A673 (cell line): ENCODE data around the gene MRNIP. TPM values are rescaled to one million over a fixed set of nuclear protein-coding genes. Genes with fewer than 3 reads are reported as not detected.
A peak's percentile ranks its signal among the peaks of the same experiment; 100 is the strongest.

Experiments
- BruUV-seq: library from RNA; stranded (reverse); fragments of 400-500 nt; replicated peaks from 2 replicates; lab custom pipeline; 2021; lab: Mats Ljungman, UMichigan
- CTCF ChIA-PET: fragments of 300-600 bp; sonication (Branson Sonifier 250); formaldehyde crosslinking; loops from one replicate; lab custom pipeline; 2022; ENCODE audit warnings: antibody characterized with exemption; lab: Charles Lee
- POLR2A ChIA-PET: fragments of 300-600 bp; sonication (Branson Sonifier 250); formaldehyde crosslinking; loops from one replicate; lab custom pipeline; 2022; ENCODE audit warnings: antibody characterized with exemption; ENCODE audit not compliant: low non-redundant PET; lab: Charles Lee
- DNase-seq: peaks from one replicate; pipeline ENCODE4 v3.0.0-alpha.2; 2015; ENCODE audit warnings: low spot score
- H3K27ac ChIP-seq: fragments of 200-600 bp; sonication (generic); 2 replicates; pipeline ENCODE4 v1.5.1; 2016; ENCODE audit warnings: mixed run types, low read depth, mild to moderate bottlenecking, mixed read lengths, antibody characterized with exemption, low read length; ENCODE audit not compliant: poor library complexity, severe bottlenecking
- H3K27me3 ChIP-seq: fragments of 200-600 bp; sonication (generic); replicated peaks from 2 replicates; pipeline ENCODE4 v1.6.1; 2017; ENCODE audit warnings: mixed run types, low read depth, mild to moderate bottlenecking, mixed read lengths, antibody characterized with exemption, low read length; ENCODE audit not compliant: insufficient read depth, poor library complexity
- H3K36me3 ChIP-seq: fragments of 200-600 bp; sonication (generic); 2 replicates; pipeline ENCODE4 v1.6.1; 2016; ENCODE audit warnings: mixed run types, mild to moderate bottlenecking, mixed read lengths, antibody characterized with exemption, low read length; ENCODE audit not compliant: insufficient read depth, poor library complexity, severe bottlenecking
- H3K4me1 ChIP-seq: fragments of 200-600 bp; sonication (generic); 2 replicates; pipeline ENCODE4 v1.6.1; 2017; ENCODE audit warnings: mixed run types, mild to moderate bottlenecking, mixed read lengths, antibody characterized with exemption, low read length; ENCODE audit not compliant: insufficient read depth, poor library complexity, severe bottlenecking
- H3K4me3 ChIP-seq: fragments of 200-600 bp; sonication (generic); 2 replicates; pipeline ENCODE4 v1.5.1; 2016; ENCODE audit warnings: low read depth, mixed run types, mild to moderate bottlenecking, mixed read lengths, low read length; ENCODE audit not compliant: poor library complexity, severe bottlenecking
- H3K9me3 ChIP-seq: fragments of 200-600 bp; sonication (generic); 2 replicates; pipeline ENCODE4 v1.6.1; 2016; ENCODE audit warnings: mixed run types, low read depth, mild to moderate bottlenecking, mixed read lengths, antibody characterized with exemption, low read length; ENCODE audit not compliant: poor library complexity, severe bottlenecking
- EZH2 ChIP-seq: fragments of 200-600 bp; sonication (generic); IDR thresholded peaks from 2 replicates; pipeline ENCODE4 v1.6.1; 2017; ENCODE audit warnings: borderline replicate concordance, low read depth, mild to moderate bottlenecking, mixed read lengths, antibody characterized with exemption, low read length; ENCODE audit not compliant: poor library complexity, severe bottlenecking
- intact Hi-C: fragments of 100-400 bp; cut with micrococcal nuclease; formaldehyde crosslinking; loops from one replicate; pipeline ENCODE4 v1.10.0; 2022; ENCODE audit not compliant: unreplicated experiment
- total RNA-seq: library from RNA; stranded (reverse); gene quantifications from 2 replicates; pipeline ENCODE4 v1.2.3, GENCODE V29; 2021
- TF ChIP-seq, protein P1 (sequence below): fragments of 300-800, 200-600 bp; sonication (generic); conservative IDR thresholded peaks from 2 replicates; pipeline ENCODE4 v1.5.1; 2017; ENCODE audit warnings: low read depth, mild to moderate bottlenecking, antibody characterized with exemption, low read length, moderate library complexity, mixed read lengths

Gene MRNIP
- total RNA-seq, 1 experiment from 2014 or later = 31.3 TPM

DNA sequence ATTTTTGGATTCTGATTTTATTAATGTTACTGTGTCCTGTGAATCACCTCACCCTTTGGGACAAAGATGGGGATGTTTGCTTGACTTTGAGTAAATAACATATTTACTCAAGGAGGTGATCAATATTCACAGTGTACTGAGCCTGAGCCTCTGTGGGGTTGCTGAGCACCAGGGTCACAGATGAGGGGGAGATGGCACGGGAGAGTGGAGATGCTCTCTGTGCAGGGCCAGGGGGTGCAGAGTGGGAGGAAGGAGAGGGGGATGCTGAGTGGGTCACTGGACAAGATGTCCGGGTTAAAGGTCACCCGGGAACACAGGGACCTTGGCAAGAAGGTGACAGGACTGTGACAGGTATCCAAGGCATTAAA lies 33.9 kb downstream of the MRNIP start:
- no peak for DNase-seq
- Histone ChIP-seq H3K27ac (no peak overlapping the region), H3K27me3 (no peaks in the 10 kb centered on the region), H3K4me1 (peaks cover 15% of the 10 kb centered on the region), H3K9me3 (no peaks in the 10 kb centered on the region), H3K4me3 (no peak overlapping the region), H3K36me3 (peaks cover 49% of the 10 kb centered on the region)
- TF ChIP-seq, protein P1, sequence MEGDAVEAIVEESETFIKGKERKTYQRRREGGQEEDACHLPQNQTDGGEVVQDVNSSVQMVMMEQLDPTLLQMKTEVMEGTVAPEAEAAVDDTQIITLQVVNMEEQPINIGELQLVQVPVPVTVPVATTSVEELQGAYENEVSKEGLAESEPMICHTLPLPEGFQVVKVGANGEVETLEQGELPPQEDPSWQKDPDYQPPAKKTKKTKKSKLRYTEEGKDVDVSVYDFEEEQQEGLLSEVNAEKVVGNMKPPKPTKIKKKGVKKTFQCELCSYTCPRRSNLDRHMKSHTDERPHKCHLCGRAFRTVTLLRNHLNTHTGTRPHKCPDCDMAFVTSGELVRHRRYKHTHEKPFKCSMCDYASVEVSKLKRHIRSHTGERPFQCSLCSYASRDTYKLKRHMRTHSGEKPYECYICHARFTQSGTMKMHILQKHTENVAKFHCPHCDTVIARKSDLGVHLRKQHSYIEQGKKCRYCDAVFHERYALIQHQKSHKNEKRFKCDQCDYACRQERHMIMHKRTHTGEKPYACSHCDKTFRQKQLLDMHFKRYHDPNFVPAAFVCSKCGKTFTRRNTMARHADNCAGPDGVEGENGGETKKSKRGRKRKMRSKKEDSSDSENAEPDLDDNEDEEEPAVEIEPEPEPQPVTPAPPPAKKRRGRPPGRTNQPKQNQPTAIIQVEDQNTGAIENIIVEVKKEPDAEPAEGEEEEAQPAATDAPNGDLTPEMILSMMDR = no peak
- no peak for TF ChIP-seq EZH2
- BruUV-seq = no TSS peak
- intact Hi-C loops = loop anchor here (5.0 kb wide), 1 partner anchor 83 kb away; the partner anchor contains the start of gene TBC1D9B
- ChIA-PET POLR2A (no interaction called here), CTCF (no interaction called here)

DNA sequence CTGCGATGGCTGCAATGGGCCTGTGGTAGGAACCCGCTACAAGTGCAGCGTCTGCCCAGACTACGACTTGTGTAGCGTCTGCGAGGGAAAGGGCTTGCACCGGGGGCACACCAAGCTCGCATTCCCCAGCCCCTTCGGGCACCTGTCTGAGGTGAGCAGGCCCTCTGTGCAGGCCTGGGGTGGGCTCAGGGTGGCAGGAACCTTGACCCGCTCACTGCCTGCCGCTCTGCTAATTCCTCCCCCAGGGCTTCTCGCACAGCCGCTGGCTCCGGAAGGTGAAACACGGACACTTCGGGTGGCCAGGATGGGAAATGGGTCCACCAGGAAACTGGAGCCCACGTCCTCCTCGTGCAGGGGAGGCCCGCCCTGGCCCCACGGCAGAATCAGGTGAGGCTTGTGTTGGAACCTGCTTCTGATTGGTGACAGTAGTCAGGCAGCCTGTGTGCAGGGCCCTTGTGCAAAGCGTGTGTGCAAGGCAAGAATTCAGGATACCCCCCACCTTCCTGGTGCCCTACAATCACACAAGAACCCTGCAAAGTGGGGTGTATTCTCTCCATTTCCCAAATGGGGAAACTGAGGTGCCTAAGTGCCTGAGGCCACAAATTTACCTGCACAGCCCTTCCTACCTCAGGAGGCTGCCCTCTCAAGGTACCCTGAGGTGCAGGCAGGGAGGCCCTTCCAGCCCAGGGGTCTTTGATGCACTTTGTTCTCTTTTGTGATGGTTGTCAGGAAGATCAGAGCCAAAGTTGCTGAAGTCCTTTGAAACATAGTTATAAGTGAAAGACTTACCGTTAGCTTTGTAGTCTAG lies 34.5 kb downstream of the MRNIP start:
- no peak for DNase-seq
- Histone ChIP-seq H3K4me3 (no peak overlapping the region), H3K9me3 (no peaks in the 10 kb centered on the region), H3K27ac (no peak overlapping the region), H3K36me3 (peaks cover 43% of the 10 kb centered on the region), H3K27me3 (no peaks in the 10 kb centered on the region), H3K4me1 (peaks cover 16% of the 10 kb centered on the region)
- intact Hi-C loops = loop anchor here (5.0 kb wide), 1 partner anchor 83 kb away; the partner anchor contains the start of gene TBC1D9B
- CTCF ChIA-PET = no interaction called here
- TF ChIP-seq, protein P1 = no peak
- no peak for TF ChIP-seq EZH2
- no TSS peak for BruUV-seq
- POLR2A ChIA-PET = no interaction called here

DNA sequence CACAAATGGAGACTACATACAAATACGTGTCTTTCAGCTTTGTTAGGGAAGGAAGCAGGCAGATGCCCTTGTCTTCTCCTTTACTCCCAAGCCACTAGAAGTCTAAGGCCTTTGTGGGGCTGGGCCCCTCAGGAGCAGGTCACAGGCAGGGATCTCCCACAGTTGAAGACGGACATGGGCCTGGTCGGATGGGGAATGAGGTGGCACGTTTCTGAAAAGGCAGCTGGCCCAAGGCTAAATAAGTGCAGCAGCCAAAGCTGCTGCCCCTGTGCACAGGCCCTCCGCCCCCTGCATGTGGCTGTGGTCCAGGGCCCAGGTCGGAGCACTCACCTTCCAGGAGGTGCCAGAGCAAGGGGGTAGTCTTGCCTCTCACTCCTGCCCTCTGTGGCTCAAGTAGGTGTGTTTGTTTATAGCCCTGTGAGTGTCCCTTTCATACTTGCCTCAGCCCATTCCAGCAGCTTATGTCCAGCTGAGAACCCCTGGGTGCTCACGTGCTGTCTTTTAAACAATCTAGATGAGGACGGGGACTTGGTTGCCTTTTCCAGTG lies 36.1 kb downstream of the MRNIP start:
- Histone ChIP-seq H3K4me3 (peak overlapping the region; percentile 88), H3K27me3 (no peaks in the 10 kb centered on the region), H3K27ac (no peak overlapping the region), H3K9me3 (no peaks in the 10 kb centered on the region), H3K36me3 (peaks cover 36% of the 10 kb centered on the region), H3K4me1 (peaks cover 16% of the 10 kb centered on the region)
- no TSS peak for BruUV-seq
- no peak for DNase-seq
- ChIA-PET CTCF (no interaction called here), POLR2A (interaction anchor here (0.8 kb wide), 1 partner anchor 199 kb away, joined by 3 read pairs; the partner anchor contains the start of gene HNRNPH1)
- intact Hi-C loops = loop anchor here (5.0 kb wide), 1 partner anchor 85 kb away; the partner anchor contains the start of gene TBC1D9B
- TF ChIP-seq, protein P1 = no peak
- no peak for TF ChIP-seq EZH2
